ENCODE results near the gene HOXA3.

The HOXA3 gene

DNA sequence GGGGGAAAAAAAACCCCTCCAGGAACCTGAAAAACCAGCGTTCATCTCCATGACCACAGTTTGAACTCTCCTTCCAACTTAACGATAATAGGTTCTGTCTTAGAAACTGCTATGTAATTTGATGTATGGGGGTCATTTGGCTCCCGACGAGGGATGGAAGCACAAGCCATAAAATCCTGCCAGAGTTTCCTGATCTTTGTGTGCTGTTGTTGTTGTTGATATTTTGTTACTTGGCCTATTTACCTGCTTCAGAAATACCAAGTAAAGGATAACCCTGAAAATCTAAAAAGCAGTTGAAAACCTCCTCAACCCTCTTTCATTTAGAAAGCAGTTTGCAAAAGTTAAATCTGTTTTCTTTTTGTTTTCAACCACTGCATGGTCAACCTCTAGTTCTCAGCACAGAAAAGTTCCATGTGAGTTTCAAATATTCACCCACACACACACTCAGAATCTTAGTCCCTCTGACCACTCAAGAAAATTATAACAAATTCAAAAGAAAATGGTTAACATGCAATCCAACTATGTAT, 40.6 kb downstream of the HOXA3 start:
- no peak for DNase-seq

DNA sequence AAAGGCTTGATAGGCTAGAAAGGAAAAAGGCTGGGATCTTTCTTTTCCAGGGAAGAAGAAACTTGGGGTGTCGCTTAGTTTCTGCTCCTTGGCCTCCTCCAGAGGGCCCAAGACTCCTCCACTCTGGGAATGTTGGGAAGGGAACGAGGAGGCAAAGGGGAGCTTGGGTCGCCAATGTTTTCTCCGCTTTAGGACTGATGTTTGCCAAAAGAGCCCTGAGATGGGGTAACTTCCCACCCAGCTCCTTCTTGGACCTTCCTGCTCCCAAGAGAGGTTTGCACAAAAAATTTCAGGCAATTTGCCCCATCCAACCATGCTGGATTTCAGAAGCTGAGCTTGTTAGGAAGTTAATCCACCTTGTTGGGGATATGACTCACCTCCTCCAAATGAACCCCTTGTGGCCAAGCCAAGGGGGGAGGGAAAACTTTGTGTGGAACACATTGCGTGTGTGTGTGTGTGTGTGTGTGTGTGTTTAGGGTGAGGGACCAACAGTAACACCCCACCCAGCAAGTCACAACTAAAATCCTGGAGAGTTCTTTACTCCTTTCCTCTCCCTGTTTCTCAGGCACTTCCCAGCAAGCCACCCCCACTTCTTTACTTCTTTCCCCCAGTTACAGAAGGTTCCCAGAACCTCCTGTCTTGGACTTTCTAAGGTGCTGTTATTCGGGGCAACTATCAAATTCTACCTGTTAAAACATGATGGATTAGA, 41.2 kb downstream of the HOXA3 start:
- no peak for DNase-seq

DNA sequence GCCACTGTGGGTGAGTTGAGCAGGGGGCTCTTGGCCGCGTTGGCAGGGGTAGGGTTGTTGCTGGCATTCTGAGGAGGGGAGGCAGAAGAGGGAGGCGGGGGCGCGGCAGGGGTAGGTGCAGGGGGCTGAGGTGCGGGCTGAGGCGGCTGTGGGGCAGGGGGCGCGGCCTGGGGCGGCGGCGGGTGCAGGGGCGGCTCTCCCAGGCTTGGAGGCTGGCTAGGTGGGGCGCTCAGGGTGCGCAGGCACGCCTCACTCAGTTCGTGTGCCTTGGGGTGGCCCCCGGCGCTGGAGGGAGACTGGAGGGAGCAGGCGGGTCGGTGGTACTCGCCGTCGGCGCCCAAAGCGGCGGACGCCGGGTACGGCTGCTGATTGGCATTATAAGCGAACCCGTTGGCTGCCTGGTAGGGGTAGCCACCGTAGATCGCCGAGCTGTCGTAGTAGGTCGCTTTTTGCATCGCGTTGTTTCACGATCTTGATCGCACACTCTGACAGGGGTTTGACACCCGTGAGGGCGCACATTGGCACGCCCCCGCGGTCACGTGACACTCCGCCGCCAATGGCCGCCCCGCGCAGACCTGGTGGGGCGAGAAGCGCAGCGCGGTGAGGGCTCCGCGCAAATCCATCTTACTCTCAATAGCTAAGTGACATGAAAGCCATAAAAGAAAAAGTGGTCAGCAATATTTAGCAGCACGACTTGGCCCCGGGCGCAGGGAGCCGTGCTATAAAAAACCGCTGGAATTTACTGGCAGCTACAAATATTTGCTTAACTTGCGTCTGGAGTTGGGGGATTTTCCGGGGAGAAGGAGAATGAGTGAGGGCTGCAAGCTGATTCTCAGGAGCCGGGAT, 42.0 kb downstream of the HOXA3 start:
- no peak for DNase-seq

DNA sequence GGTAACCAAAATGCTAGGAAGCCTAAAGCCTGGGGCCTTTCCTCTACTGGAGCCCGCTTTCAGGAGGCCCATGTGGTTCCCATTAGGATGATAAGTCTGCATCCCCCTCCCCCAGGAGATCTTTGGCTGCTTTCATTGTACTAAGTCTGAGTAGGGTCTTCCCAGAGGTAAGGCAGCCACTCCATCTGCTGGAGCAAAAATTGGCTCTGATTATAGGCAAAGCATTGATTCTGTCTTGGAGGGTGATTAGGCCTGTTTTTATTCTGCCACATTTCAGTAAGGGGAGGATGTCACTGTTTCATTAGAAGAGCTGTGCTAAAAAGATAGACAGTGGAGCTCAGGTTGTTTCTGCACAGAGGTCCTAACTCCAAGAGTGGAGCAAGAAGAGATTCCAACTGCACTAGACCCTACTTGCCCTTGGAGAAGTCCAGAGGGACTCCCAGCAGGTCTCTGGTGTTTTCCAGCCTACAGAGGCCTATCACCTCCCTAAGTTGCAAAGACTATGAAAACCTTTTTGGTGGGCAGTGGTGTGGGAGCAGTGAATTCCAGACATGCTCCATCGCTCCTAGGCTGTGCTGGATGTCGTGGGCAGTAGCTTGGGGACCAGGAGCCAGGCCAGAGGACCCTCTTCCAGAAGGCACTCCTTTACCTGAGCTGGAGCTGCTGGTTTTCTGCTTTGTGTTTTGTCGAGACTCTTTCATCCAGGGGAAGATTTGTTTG, 42.8 kb downstream of the HOXA3 start:
- DNase-seq, result no peak

DNA sequence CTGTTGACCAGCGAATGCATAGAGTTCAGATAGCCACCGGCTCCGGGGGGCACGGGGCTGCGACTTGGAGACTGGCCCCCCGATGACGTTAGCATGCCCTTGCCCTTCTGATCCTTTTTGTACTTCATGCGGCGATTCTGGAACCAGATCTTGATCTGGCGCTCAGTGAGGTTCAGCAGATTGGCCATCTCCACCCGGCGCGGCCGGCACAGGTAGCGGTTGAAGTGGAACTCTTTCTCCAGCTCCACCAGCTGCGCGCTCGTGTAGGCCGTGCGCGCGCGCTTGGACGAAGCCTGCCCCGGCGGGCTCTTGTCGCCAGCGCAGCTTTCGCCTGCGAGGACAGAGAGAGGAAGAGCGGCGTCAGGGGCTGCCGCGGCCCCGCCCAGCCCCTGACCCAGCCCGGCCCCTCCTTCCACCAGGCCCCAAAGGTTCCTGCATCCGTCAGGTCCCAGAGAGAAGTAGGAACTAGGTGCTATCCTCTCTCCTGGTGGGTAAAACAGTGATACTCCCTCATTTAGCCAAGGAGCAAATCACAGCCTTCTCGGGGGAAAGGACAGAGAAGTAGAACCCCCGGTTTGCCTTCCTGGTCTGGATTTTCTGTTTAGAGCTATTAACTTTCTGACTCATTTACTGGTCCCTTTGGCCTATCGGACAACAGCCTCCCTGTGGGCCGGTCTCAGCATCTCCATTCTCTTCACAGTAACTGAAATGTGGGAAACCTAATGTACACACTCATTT, 43.8 kb downstream of the HOXA3 start:
- DNase-seq, result no peak

DNA sequence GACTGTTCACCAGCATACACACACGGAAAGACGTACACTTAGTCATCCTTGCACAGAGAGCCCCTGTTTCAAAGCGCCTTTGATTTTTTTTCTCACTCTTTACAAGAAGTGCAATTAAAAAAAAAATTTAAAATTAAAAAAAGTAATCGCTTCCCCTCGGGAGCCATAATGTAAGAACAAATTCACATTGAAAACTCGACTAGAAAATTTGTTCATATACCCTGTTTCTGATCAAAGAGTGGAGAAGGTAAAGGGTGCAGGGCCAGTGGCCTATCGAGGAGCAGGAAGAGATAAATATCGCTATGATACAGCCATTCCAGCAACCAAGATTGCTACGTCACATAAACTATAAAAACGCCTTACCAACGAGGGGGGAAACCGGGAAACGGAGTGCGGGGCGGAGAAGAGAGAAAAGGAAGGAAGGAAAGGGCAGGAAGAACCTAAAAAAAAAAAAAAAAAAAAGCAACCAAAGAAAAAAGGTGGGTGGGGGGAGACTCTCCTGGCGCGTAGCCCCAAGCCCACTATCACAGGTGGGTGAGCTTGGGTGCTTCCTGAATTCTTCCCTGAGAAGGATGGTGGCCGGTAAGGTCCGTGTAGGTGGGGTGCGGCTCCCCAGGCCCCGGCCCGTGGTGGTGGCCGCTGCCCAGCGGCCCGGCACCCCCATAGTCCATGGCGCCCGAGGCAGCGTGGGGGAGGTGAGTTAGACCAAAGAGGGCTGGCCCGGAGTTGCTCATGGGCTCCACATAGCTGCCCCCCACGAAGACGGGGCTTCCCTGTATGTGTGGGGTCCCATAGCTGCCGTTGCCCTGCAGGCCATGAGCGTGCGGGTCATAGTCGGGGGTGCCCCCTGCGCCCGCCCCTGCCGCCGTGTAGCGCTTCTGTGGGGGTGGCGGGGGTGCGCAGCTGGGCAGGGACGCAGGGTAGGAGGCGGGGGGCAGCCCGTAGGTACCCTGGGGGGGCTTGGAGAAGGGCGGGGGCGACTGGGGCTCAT, 44.7 kb downstream of the HOXA3 start:
- no peak for DNase-seq

DNA sequence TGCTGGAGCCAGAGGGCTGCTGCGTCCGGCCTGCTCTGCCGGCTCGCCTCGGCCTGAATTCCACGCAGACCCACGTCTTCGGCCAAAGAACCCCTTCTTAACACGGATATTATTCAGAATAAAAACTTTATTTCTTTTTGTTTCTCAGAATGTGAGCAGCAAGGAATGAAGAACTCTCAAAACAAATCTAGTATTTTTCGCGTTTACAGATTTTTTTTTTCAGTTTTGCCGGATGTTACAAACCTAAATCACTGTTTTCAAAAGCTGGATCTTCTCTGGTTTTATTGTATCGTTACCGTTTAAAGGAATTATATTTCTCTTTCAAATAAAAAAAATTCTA, 45.5 kb downstream of the HOXA3 start:
- no peak for DNase-seq

DNA sequence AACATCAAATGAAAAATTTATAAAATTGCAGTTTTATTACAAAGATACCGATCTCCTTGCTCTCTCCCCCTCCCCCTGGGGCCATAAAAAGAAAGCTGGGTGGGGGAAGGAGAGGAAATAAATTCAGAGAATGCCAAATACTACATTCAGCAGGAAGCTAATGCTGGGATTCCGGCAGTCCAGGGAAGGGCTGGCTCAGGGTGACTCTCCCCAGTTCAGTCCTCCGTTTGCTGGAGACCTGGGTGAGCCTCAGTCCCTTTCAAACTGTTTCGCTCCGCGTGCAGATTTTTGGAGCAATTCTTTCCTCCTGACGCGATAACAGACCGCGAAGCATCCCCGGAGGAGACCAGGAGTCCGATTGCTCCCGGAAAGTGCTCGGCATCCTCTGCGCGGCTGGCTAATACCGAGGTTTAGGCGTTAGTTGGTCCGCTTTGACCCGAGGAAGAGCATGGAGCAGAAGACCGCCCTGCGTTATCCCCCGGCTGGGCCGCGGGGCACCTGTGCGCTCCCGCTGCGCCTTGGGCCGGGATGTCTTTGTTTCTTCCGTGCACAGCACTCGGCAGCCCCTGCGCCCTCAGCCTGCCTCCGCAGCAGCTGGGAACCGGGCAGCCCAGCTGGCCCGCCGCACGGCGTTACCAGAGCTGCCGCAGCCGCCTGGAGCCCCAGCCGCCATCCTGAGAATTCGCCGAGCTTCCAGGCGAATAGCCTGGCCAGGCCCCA, 46.0 kb downstream of the HOXA3 start:
- no peak for DNase-seq

DNA sequence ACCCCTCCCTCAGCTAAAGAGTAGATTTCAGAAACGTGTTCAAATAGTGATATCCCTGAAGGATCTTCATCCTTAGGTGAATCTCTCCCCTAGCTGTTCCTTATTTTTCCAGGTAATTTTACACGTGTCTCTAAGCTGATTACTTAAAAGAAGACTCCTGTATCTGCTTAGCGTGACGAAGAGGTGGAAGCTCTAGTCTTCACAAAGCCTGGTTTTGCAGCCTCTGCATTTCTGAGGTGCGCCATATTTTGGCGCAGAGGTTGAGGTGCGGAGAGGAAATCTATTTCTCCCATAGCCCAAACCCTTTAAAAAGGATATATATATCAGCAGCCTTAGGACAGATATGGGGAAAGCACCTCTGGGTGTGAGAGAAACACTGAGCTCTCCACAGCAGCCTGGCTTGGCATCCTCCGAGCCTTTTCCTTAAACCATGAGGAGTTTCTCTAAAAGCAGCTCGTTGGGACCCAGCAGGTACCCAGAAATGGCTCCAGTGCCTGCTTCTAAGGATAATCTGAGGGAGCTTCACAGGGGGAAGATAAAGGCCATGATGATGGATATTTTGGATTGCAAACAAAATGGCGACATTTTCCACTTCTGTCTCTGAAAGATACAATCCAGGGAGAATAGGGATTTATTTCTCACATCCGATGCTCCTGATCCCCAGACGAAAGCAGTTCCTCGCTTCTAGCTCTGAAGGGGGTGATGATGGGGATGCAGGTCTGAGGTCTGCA, 46.9 kb downstream of the HOXA3 start:
- DNase-seq, result no peak

DNA sequence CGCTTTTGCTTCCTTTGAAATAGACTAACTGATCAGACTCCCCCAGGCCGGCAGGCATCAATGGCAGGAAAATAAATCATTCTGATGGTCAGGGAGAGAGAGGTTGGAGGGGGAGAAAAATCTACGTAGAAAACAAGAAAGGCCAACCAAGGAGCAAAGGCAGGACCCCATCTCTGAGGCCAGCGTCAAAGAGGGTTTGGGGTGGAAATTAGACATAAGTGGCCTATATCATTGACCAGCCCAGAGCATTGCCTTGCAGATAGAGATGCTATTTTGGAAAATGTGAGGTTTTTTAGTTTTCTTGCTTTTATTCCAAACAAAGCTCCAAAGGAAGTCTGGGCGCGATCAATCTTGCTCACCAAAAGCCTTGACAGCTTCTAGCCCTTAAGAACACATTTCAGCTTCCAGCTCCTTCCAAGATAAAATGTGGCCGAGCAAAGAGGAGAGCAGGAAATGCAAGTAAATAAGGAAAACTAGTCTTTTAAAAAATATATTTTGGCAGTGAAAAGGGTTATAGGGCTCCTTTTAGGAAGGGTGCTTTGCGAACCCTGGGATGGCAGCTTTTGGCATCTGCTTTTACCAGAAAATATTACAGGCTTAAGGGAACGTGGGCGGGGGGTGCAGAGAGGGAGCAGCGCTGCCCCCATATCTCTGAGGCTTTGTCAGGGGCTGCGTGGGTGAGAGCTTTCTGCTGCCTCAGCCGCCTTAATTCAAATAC, 47.9 kb downstream of the HOXA3 start:
- DNase-seq, result no peak

DNA sequence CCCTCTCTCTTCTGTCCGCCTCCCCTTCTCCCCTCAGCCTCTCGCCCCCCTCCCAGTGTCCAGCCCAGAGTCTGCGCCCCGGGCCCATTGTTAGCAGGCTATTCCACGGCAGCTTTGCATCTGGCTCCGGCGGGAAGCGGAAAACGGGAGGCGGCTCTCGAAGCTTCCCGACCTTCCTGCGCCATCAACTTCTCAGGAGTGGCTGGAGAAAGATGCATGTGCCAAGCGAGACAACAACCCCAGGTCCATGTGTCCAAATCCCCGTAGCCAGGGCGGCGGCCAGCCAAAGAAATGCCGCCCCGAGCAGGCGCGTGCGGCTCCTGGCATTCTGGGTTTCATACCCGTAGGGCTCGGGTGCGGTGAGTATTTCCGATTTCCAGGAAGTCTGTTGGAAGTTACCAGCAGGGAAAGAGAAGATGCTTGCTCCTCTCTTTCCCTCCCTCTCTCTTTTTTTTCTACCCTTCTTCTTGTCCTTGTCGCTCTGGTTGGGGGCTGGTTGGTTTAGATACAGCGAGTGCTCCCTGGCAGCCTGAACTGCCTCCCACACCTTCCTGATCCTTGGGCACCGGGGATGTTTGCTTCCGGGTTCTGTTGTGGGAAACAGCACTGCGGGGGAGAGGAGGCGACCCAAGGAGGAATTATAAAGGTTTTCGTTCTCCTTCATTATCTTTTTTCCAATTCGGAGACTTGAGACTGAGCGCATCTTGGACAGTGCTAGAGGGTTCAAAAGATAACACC, 48.7 kb downstream of the HOXA3 start:
- no peak for DNase-seq

DNA sequence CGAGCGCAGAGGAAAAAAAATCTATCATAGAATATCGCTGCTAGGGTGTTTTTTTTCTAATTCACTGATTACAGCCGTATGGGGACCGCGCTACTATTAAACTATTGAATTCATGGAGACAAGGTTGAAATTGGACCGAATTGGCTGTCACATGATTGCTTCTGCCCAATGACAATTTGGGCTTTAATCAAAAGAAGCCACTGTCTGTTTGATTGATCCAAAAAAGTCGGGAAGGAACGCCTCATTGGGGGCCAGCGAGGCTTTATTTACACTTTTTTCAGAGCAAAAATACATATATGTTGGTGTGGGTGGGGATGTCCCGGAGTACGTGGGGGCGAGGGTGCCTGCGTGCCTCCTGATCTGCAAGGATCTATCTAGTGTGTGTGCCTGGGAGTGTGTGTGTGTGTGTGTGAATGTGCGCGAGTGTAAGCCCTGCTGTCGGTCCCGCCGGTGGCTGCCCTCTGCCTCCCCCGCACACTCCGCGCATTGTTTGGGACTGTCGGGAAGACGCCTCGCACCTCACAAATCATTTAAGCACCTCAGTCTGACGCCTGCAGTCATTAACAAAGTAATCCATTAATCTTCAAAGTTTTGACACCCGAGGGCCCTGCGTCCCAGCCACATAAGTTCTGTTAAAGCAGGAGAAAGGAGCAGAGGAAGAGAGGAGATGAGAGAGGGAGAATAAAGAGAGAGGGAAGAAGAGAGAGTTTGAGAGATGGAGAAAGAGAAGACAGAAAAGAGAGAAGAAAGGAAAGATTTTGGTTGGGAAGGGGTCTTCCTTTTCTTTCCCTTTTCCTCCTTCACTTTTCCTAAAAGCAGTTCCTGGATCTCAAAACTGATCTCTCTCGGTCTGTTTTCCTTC, 49.6 kb downstream of the HOXA3 start, which contains the start of gene HOXA2:
HOXA2 (minus strand) TSS at position 103 of the 862 bp plus-strand sequence. CDS start 183 bp downstream, outside the sequence.
- DNase-seq, result no peak

DNA sequence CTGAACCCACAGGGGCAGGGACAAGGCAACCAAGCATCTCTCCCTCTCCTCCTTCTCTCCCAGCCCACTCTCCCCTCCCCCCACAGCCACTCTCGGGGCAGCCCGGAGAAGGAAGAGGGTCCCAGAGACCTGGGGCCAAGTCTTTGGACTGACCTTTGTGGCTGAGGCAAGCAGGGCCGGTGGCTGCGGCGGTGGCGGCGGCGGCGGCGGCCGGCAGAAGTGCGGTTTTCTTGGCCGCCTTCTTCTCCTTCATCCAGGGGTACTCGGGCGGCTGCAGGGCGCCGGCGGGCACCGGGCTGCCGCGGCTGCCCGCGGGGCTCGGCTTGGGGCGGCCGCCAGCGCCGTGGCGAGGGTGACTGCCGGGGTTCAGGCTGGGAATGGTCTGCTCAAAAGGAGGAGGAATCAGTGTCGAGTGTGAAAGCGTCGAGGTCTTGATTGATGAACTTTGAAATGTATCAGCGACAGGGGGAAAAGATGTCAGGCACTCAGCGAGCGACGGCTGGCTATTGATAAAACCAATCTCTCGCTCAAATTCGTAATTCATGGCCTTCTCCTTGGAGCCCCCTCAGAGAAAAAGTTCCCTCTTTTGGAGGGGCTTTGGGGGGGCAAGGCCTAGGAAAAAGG, 50.3 kb downstream of the HOXA3 start:
- no peak for DNase-seq

DNA sequence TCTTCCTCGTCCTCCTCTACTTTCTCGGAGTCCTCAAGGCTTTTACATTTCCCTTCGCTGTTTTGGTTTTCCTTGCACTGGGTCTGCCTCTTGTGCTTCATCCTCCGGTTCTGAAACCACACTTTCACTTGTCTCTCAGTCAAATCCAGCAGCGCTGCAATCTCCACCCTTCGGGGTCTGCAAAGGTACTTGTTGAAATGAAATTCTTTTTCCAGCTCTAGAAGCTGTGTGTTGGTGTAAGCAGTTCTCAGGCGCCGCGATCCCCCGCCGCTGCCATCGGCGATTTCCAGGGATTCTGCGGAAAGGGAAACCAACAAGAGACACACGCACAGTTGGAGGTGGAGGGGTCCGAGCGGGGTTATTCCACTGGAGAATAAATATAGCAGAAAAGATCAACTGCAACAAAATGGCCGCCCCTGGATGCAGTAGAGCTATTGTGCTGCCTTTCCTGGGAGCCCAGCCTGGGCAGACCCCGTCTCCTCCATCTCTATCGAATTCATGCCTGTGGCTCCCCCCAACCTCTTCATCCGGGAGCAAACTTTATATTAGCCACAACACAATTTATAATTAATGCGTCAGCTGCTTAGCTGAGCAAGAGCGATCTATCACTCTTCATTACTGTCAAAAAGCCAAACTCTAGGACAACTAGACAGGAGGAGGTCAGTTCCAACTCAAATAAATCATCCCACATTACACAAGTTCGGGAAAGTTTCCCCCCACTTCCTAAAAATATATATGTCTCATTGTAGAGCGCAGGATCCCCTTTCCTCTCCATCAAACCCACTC, 51.0 kb downstream of the HOXA3 start:
- DNase-seq, result no peak

DNA sequence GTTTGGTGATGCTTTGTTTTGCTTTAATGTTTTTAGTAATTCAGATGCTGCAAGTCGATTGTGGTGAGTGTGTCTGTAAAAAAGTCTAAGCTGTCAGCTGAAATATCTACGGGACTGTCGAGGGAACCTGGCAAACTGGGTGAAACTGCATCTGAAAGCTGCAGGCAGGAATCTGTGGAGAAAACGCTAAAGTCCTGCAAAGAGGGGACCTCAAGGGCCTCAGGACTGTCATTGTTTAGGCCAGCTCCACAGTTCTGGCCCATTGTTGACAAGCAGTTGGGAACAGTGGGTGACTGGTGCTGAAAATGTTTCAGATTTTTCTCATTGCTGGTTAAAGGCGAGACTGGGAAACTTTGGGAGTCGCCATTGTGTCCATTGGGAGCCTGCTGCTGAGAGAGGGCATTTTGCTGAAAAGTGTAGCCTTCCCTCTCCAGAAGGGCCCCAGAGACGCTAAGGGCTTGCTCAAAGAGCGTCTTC, 51.7 kb downstream of the HOXA3 start:
- DNase-seq, result no peak

Measured in CD4-positive, alpha-beta T cell treated with Interleukin-4 for 1 hour (primary cell).